ENCODE data around the gene SMIM29. TPM values are rescaled to one million over a fixed set of nuclear protein-coding genes. Genes with fewer than 3 reads are reported as not detected.

Gene SMIM29
- total RNA-seq, 1 donor from 2014 or later: 17.3 TPM

Other genes with a start within 250 kb of the SMIM29 start
- not detected in 2 replicates for gene GRM4, start 102.9 kb downstream of the SMIM29 start, total RNA-seq
- 412 and 422 TPM in 2 replicates for gene HMGA1, start 12.1 kb downstream of the SMIM29 start, total RNA-seq
- 21.3 and 21.7 TPM in 2 replicates for gene NUDT3, start 143.7 kb upstream of the SMIM29 start, total RNA-seq
- gene RPS10, start 177.1 kb upstream of the SMIM29 start, total RNA-seq: 1,642 and 1,684 TPM in 2 replicates
- gene PACSIN1, start 217.1 kb upstream of the SMIM29 start, total RNA-seq: not detected in 2 replicates